Stomach (tissue), 4 donors: Measurements from ENCODE around the gene GAMT.

Experiments
- POLR2A ChIP-seq, 4 donors: fragments of 450-650 bp; IDR thresholded peaks; one replicate each; pipeline ENCODE4 v1.6.1; 2016; ENCODE audit warnings: antibody characterized with exemption in 4 of 4, control low read depth in 2 of 4, mild to moderate bottlenecking in 1 of 4, moderate library complexity in 1 of 4
- TF ChIP-seq, protein P1 (sequence below), 7 experiments: fragments of 450-650 bp in 4 of 7; fragments of 200-600 bp in 3 of 7; sonication (generic) in 3 of 7; IDR thresholded peaks; one replicate each; pipeline ENCODE4 v1.5.1; 2016 to 2019; ENCODE audit warnings: antibody characterized with exemption in 7 of 7, control low read depth in 2 of 7, mild to moderate bottlenecking in 1 of 7

DNA sequence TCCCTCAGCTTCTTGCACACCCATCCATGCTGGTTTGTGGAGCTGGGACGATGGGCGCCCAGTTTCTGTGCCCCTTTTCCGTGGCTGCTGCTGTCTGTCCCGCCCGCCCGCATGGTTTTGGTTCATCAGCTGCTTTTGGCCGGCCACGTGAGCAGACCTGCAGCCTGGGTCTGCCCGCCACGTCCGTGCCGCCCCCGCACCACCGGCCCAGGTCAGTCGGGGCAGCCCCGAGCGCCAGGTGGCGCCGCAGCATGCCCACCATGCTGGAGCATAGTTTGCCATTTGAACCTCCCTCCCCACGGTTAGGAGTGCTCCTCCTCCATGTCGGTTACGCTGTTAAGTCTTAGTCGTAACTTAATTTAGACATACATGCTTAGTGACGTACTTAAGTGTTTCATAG lies 21.6 kb upstream of the GAMT start:
- no peak for TF ChIP-seq POLR2A (IDR thresholded peaks at IDR 0.05)
- TF ChIP-seq, protein P1, sequence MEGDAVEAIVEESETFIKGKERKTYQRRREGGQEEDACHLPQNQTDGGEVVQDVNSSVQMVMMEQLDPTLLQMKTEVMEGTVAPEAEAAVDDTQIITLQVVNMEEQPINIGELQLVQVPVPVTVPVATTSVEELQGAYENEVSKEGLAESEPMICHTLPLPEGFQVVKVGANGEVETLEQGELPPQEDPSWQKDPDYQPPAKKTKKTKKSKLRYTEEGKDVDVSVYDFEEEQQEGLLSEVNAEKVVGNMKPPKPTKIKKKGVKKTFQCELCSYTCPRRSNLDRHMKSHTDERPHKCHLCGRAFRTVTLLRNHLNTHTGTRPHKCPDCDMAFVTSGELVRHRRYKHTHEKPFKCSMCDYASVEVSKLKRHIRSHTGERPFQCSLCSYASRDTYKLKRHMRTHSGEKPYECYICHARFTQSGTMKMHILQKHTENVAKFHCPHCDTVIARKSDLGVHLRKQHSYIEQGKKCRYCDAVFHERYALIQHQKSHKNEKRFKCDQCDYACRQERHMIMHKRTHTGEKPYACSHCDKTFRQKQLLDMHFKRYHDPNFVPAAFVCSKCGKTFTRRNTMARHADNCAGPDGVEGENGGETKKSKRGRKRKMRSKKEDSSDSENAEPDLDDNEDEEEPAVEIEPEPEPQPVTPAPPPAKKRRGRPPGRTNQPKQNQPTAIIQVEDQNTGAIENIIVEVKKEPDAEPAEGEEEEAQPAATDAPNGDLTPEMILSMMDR (IDR thresholded peaks at IDR 0.05): no peak
